Neural cell (in vitro differentiated cells): Measurements from ENCODE around the gene PAQR5.

Experiments
- CTCF ChIP-seq: fragments of 450-650 bp; IDR thresholded peaks from 2 replicates; pipeline ENCODE4 v1.5.1; 2014; ENCODE audit warnings: antibody characterized with exemption, mild to moderate bottlenecking, moderate library complexity; ENCODE audit not compliant: poor library complexity, severe bottlenecking
- EZH2 ChIP-seq: fragments of 200-600, 300-800 bp; shearing (Covaris generic), sonication (generic); IDR thresholded peaks from 2 replicates; pipeline ENCODE4 v1.6.1; 2014; ENCODE audit warnings: antibody characterized with exemption, low read length, borderline replicate concordance, mild to moderate bottlenecking; ENCODE audit not compliant: insufficient read depth, poor library complexity, severe bottlenecking

- TF ChIP-seq CTCF (no peak), EZH2 (no peak)
These were observed 70.9 kb downstream of the PAQR5 start for GRCh38 chr15:69369631-69370030.
